DMS114 treated with DMSO at 0.1 percent for 48 hours (cell line): ENCODE data around the gene SHISA8.
A peak's percentile ranks its signal among the peaks of the same experiment; 100 is the strongest.
"Not testable (repeated sequence)": the region's sequence is repeated elsewhere in the genome, so short reads cannot be mapped to it uniquely, and the experiment has no call there.

Source experiments
- DNase-seq: peaks from one replicate; lab custom pipeline; 2025; ENCODE audit not compliant: unreplicated experiment; lab: John Stamatoyannopoulos, UW

The SHISA8 gene

GRCh38 chr22:41915035-41915785 is at the start of gene SHISA8:
Gene SHISA8 (minus strand): TSS chr22:41915074. CDS start chr22:41914667, 407 bp downstream.
- DNase-seq, result no peak

GRCh38 chr22:41964112-41964491 is 49.2 kb upstream of the SHISA8 start:
- no peak for DNase-seq

GRCh38 chr22:41963453-41964111 is 48.7 kb upstream of the SHISA8 start:
- no peak for DNase-seq

GRCh38 chr22:41957941-41958556 is 43.2 kb upstream of the SHISA8 start:
- DNase-seq, result no peak

- no peak for DNase-seq
Measured at GRCh38 chr22:41952713-41953112, 37.8 kb upstream of the SHISA8 start.

- DNase-seq, result no peak
Measured at GRCh38 chr22:41951898-41952474, 37.1 kb upstream of the SHISA8 start, which contains the start of gene SMIM45. Gene SMIM45 (plus strand): TSS chr22:41952150.

GRCh38 chr22:41949297-41949965 is 34.6 kb upstream of the SHISA8 start:
- no peak for DNase-seq

- not testable (repeated sequence) for DNase-seq
Measured at GRCh38 chr22:41948928-41949296, 34.0 kb upstream of the SHISA8 start.

GRCh38 chr22:41948142-41948541 is 33.3 kb upstream of the SHISA8 start:
- no peak for DNase-seq

GRCh38 chr22:41947424-41948080 is 32.7 kb upstream of the SHISA8 start:
- DNase-seq, result no peak

GRCh38 chr22:41946629-41947423 is 32.0 kb upstream of the SHISA8 start, which contains the start of gene CENPM:
Gene CENPM (minus strand): TSS chr22:41947152. CDS start chr22:41947076, 76 bp downstream.
- peak; percentile 94 for DNase-seq

GRCh38 chr22:41943661-41944209 is 28.9 kb upstream of the SHISA8 start:
- DNase-seq, result no peak

- DNase-seq, result peak; percentile 41
Measured at GRCh38 chr22:41940832-41941765, 26.2 kb upstream of the SHISA8 start.

GRCh38 chr22:41939981-41940831 is 25.3 kb upstream of the SHISA8 start:
- DNase-seq, result peak; percentile 18

GRCh38 chr22:41936894-41937169 is 22.0 kb upstream of the SHISA8 start:
- no peak for DNase-seq

GRCh38 chr22:41935509-41935908 is 20.6 kb upstream of the SHISA8 start:
- DNase-seq, result no peak

- DNase-seq, result no peak
Measured at GRCh38 chr22:41935015-41935351, 20.1 kb upstream of the SHISA8 start.
